ENCODE results near the gene SNAP29.
"Not testable (repeated sequence)": the region's sequence is repeated elsewhere in the genome, so short reads cannot be mapped to it uniquely, and the experiment has no call there.

- not testable (repeated sequence) for TF ChIP-seq POLR2A (IDR thresholded peaks at IDR 0.05)
- TF ChIP-seq, protein P1, sequence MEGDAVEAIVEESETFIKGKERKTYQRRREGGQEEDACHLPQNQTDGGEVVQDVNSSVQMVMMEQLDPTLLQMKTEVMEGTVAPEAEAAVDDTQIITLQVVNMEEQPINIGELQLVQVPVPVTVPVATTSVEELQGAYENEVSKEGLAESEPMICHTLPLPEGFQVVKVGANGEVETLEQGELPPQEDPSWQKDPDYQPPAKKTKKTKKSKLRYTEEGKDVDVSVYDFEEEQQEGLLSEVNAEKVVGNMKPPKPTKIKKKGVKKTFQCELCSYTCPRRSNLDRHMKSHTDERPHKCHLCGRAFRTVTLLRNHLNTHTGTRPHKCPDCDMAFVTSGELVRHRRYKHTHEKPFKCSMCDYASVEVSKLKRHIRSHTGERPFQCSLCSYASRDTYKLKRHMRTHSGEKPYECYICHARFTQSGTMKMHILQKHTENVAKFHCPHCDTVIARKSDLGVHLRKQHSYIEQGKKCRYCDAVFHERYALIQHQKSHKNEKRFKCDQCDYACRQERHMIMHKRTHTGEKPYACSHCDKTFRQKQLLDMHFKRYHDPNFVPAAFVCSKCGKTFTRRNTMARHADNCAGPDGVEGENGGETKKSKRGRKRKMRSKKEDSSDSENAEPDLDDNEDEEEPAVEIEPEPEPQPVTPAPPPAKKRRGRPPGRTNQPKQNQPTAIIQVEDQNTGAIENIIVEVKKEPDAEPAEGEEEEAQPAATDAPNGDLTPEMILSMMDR (IDR thresholded peaks at IDR 0.05) = not testable (repeated sequence)
Observed at GRCh38 chr22:20826373-20827152, 32.2 kb upstream of the SNAP29 start.
